ENCODE results near the gene SLK. TPM values are rescaled to one million over a fixed set of nuclear protein-coding genes. Genes with fewer than 3 reads are reported as not detected.

Gene SLK
- total RNA-seq, 1 experiment from 2014 or later, result 39.1 TPM

DNA sequence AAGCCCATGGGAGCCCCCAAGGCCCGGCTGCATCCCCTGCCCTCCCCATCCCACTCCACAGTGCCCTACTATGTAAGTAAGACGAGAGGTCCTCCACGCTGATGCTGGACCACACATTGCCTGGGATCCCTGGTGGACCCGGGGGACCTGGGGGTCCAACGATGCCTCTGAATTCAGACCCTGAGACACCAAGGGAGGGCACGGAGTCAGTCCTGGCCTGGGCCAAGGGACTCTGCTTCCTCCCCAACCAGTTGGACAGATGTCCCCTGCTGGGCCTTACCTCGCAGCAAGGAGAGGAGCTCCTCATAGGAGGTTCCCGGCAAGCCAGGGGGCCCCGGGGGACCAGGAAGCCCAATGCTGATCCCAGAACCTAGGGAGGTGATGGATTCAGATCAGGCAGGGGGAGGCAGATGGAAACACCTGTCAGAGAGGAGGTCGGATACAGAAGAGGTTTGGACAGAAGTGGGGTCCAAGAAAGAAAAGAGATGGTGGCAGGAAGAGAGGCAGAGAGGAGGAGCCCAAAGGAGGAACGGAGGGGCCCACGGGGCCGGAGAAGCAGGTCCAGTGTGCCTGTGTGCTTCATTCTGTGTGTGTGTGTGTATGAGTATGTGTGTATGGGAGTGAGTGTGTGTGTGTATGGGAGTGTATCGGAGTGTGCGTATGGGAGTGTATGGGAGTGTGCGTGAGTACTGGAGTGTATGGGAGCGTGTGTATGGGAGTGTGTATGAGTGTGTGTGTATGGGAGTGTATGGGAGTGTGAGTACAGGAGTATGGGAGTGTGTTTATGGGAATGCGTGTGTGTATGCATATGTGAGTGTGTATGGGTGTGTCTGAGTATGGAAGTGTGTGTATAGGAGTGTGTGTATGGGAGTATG is 68.5 kb downstream of the SLK start:
- intact Hi-C loops (cut with micrococcal nuclease; ENCODE audit: unreplicated experiment), result no loop called here
- POLR2A ChIA-PET (ENCODE audit: low non-redundant PET), result interaction anchor here (1.3 kb wide), 1 partner anchor 86 kb away, joined by 4 read pairs; the partner anchor contains the start of gene SFR1
- no peak for DNase-seq (ENCODE audit: low spot score)
- Histone ChIP-seq H3K9me3 (ENCODE audit: low read depth, low read length, poor library complexity, severe bottlenecking) (no peaks in the 10 kb centered on the region), H3K36me3 (ENCODE audit: insufficient read depth, low read length, poor library complexity, severe bottlenecking) (no peaks in the 10 kb centered on the region), H3K27me3 (replicated peaks; ENCODE audit: insufficient read depth, low read depth, low read length, poor library complexity) (no peaks in the 10 kb centered on the region), H3K4me1 (ENCODE audit: insufficient read depth, low read length, poor library complexity, severe bottlenecking) (no peaks in the 10 kb centered on the region), H3K27ac (ENCODE audit: low read depth, low read length, poor library complexity, severe bottlenecking) (no peak overlapping the region), H3K4me3 (ENCODE audit: low read depth, low read length, poor library complexity, severe bottlenecking) (no peak overlapping the region)
- CTCF ChIA-PET, result no interaction called here
- BruUV-seq (replicated peaks), result no TSS peak
- TF ChIP-seq CTCF (conservative IDR thresholded peaks at IDR 0.05; ENCODE audit: low read depth, low read length) (no peak), EZH2 (IDR thresholded peaks at IDR 0.05; ENCODE audit: borderline replicate concordance, low read depth, low read length, poor library complexity, severe bottlenecking) (no peak)

GRCh38 chr10:104036069-104036384 is 69.1 kb downstream of the SLK start:
- Histone ChIP-seq H3K36me3 (ENCODE audit: insufficient read depth, low read length, poor library complexity, severe bottlenecking) (no peaks in the 10 kb centered on the region), H3K4me1 (ENCODE audit: insufficient read depth, low read length, poor library complexity, severe bottlenecking) (no peaks in the 10 kb centered on the region), H3K9me3 (ENCODE audit: low read depth, low read length, poor library complexity, severe bottlenecking) (no peaks in the 10 kb centered on the region), H3K4me3 (ENCODE audit: low read depth, low read length, poor library complexity, severe bottlenecking) (no peak overlapping the region), H3K27ac (ENCODE audit: low read depth, low read length, poor library complexity, severe bottlenecking) (no peak overlapping the region), H3K27me3 (replicated peaks; ENCODE audit: insufficient read depth, low read depth, low read length, poor library complexity) (no peaks in the 10 kb centered on the region)
- ChIA-PET POLR2A (ENCODE audit: low non-redundant PET) (no interaction called here), CTCF (no interaction called here)
- no TSS peak for BruUV-seq (replicated peaks)
- no peak for DNase-seq (ENCODE audit: low spot score)
- intact Hi-C loops (cut with micrococcal nuclease; ENCODE audit: unreplicated experiment), result no loop called here
- TF ChIP-seq CTCF (conservative IDR thresholded peaks at IDR 0.05; ENCODE audit: low read depth, low read length) (no peak), EZH2 (IDR thresholded peaks at IDR 0.05; ENCODE audit: borderline replicate concordance, low read depth, low read length, poor library complexity, severe bottlenecking) (no peak)

- TF ChIP-seq CTCF (conservative IDR thresholded peaks at IDR 0.05; ENCODE audit: low read depth, low read length), result no peak
- no peak for TF ChIP-seq EZH2 (IDR thresholded peaks at IDR 0.05; ENCODE audit: borderline replicate concordance, low read depth, low read length, poor library complexity, severe bottlenecking)
- Histone ChIP-seq H3K36me3 (ENCODE audit: insufficient read depth, low read length, poor library complexity, severe bottlenecking) (no peaks in the 10 kb centered on the region), H3K27ac (ENCODE audit: low read depth, low read length, poor library complexity, severe bottlenecking) (no peak overlapping the region), H3K9me3 (ENCODE audit: low read depth, low read length, poor library complexity, severe bottlenecking) (no peaks in the 10 kb centered on the region), H3K4me3 (ENCODE audit: low read depth, low read length, poor library complexity, severe bottlenecking) (no peak overlapping the region), H3K4me1 (ENCODE audit: insufficient read depth, low read length, poor library complexity, severe bottlenecking) (no peaks in the 10 kb centered on the region), H3K27me3 (replicated peaks; ENCODE audit: insufficient read depth, low read depth, low read length, poor library complexity) (no peaks in the 10 kb centered on the region)
- DNase-seq (ENCODE audit: low spot score), result no peak
- CTCF ChIA-PET, result no interaction called here
- BruUV-seq (replicated peaks), result no TSS peak
- intact Hi-C loops (cut with micrococcal nuclease; ENCODE audit: unreplicated experiment), result no loop called here
- POLR2A ChIA-PET (ENCODE audit: low non-redundant PET), result no interaction called here
These were observed 69.7 kb downstream of the SLK start for GRCh38 chr10:104036518-104037260.
